ENCODE data around the gene HACD2.
"Not testable (repeated sequence)": the region's sequence is repeated elsewhere in the genome, so short reads cannot be mapped to it uniquely, and the experiment has no call there.

Gene HACD2, protein sequence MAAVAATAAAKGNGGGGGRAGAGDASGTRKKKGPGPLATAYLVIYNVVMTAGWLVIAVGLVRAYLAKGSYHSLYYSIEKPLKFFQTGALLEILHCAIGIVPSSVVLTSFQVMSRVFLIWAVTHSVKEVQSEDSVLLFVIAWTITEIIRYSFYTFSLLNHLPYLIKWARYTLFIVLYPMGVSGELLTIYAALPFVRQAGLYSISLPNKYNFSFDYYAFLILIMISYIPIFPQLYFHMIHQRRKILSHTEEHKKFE

GRCh38 chr3:123584988-123585937, at the start of gene HACD2:
HACD2 (minus strand) TSS chr3:123585053; CDS start chr3:123585027, 26 bp downstream.
- DNase-seq, result peak; percentile 99

DNA sequence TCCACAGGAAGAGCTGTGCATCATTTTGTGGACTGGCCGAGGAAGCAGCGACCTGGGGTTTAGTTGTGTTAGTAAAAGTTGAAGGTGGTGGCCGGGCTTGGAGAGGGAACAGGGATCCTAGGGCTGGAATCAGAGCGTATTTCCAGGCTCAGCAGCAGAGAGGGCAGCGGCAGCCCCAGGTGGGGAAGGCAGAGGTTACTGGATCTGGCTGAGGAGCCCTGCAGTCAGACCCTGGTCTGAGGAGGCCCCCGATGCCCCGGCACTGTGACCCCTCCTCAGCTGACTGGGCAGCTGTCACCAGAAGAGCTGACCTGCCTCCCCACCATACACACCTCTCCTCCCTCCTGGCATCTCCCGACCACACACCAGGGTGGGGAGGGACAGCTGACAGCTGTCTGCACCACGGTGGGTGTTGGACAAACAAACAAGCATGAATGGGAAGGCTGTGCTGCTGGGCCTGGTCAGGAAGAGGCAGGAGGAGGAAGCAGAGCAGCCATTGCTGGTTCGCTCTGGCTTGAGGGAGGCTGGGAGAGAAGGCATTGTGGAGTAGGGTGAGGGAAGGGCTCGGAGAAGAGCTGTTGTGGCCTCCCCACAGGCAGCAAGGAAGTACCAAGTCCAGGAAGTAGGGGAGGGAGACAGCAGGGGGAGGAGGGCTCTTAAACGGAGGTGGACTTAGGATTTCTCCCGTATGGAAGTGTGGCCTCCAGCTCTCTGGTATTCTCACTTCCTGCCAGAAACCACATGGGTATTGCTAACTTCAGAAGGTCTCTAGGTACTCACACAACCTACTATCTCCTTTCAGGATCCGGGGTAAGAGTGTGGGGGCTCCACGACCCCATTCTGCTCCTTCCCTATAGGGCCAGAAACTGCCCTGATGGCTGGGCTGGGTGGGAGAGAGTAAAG, 49.5 kb upstream of the HACD2 start:
- DNase-seq, result peak; percentile 93

GRCh38 chr3:123633530-123633929, 48.7 kb upstream of the HACD2 start:
- no peak for DNase-seq

GRCh38 chr3:123632161-123632655, 47.4 kb upstream of the HACD2 start:
- no peak for DNase-seq

GRCh38 chr3:123629747-123630047, 44.8 kb upstream of the HACD2 start:
- no peak for DNase-seq

GRCh38 chr3:123628996-123629746, 44.3 kb upstream of the HACD2 start:
- DNase-seq, result no peak

- DNase-seq, result no peak
Observed at GRCh38 chr3:123627673-123628670, 43.1 kb upstream of the HACD2 start.

GRCh38 chr3:123626881-123627280, 42.0 kb upstream of the HACD2 start:
- no peak for DNase-seq

DNA sequence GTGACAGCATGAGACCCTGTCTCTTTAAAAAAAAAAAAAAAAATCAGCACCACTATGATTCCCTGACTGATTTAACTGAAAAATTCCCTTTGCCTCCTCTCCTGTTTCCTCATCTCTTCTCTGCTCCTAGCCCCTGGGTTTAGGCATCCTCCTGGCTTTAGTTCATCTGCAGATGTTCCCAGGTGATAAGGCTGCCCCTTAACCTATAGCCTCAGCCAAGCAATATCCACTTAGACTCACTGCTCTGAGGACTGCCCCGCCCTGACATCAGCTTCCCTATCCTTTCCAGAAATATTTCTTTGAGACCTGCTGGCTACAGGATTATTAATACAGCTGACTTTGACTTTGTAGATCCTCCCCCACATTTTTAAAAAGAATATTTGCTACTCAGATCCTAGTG, 39.4 kb upstream of the HACD2 start:
- no peak for DNase-seq

GRCh38 chr3:123623346-123623880, 38.6 kb upstream of the HACD2 start:
- DNase-seq, result no peak

GRCh38 chr3:123622766-123623165, 37.9 kb upstream of the HACD2 start:
- DNase-seq, result no peak

DNA sequence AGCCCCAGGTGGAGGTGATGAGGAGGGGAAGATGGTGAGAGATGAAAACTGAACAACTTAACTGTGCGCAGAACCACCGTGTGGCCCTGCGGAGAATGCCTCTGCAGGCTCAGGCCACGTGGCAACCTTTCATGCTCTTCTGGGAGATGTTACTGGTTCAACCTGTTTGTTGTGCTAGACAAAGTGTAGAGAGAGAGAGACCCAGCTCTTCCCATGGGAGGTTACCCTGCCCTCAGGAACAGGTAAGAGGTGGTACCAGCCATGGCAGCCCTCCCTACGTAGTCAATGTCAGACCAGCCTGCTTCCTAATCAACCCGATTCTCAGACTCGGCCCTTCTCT, 37.0 kb upstream of the HACD2 start:
- no peak for DNase-seq

- no peak for DNase-seq
Observed at GRCh38 chr3:123621186-123621849, 36.5 kb upstream of the HACD2 start.

GRCh38 chr3:123620343-123620742, 35.5 kb upstream of the HACD2 start:
- DNase-seq, result no peak

DNA sequence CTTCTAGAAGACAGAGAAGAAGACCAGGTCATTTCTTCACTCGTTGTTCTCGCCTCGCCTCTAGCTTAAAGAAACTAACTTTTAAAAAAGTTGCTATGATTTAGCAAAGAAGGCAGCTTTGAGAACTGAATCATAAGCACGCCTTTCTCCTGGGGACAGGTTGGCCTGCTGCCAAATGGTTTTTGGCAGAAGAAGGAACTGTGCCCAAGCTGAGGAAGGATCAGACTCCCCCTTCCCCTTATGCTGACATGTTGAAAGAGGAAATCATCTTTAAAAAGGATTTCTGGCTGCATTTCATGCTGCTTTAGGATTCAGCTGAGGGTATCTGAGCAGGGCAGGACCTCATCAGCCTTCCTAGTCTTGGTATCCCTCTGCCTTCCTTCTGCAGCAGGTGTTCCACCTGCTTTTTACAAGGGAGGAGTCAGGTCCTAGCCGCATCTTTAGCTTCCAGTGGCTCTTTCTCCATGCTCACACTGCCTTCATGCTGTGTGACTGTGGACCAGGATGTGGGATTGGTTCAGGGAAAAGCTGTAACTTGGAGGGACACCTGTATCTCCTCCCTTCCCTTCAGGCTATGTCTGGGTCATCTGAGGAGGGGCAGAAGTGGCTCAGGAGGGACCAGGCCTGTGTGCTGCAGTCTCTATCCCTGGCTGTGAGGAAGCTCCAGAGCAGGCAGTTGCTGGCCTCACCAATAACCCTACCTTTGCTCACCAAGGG, 34.1 kb upstream of the HACD2 start:
- DNase-seq, result no peak

GRCh38 chr3:123618076-123618708, 33.3 kb upstream of the HACD2 start:
- DNase-seq, result no peak

GRCh38 chr3:123616593-123616992, 31.7 kb upstream of the HACD2 start:
- no peak for DNase-seq

- DNase-seq, result no peak
Observed at GRCh38 chr3:123613543-123613942, 28.7 kb upstream of the HACD2 start.

DNA sequence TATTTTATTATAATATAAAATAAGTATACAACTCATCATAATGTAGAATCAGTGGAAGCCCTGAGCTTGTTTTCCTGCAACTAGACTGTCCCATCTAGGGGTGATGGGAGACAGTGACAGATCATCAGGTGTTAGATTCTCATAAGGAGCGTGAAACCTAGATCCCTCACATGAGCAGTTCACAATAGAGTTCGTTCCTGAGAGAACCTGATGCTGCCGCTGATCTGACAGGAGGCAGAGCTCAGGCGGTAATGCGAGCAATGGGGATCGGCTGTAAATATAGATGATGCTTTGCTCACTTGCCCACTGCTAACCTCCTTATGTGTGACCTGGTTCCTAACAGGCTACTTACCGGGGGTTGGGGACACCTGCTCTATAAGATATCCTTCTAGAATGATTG, 26.8 kb upstream of the HACD2 start:
- DNase-seq, result not testable (repeated sequence)
